Activated CD4-positive, alpha-beta T cell treated with anti-CD3 and anti-CD28 coated beads, Interleukin-2, amount 10 ng/mL, durations not matched to agents 24 days and 14 days (primary cell): ENCODE data around the gene GOPC. TPM values are rescaled to one million over a fixed set of nuclear protein-coding genes. Genes with fewer than 3 reads are reported as not detected.
"Not testable (repeated sequence)": the region's sequence is repeated elsewhere in the genome, so short reads cannot be mapped to it uniquely, and the experiment has no call there.

ENCODE experiments used
- DNase-seq: peaks from one replicate; pipeline ENCODE4 v3.0.0; 2022
- H3K27ac Mint-ChIP-seq: one replicate; pipeline ENCODE4 v1.8.0; 2022; ENCODE audit warnings: mild to moderate bottlenecking, mixed read lengths
- H3K27me3 Mint-ChIP-seq: one replicate; pipeline ENCODE4 v1.8.0; 2022; ENCODE audit warnings: mixed read lengths
- H3K36me3 Mint-ChIP-seq: one replicate; pipeline ENCODE4 v1.8.0; 2022; ENCODE audit warnings: low read depth, mild to moderate bottlenecking, mixed read lengths
- H3K4me1 Mint-ChIP-seq: one replicate; pipeline ENCODE4 v1.8.0; 2021; ENCODE audit warnings: mixed read lengths
- H3K4me3 Mint-ChIP-seq: one replicate; pipeline ENCODE4 v1.8.0; 2022; ENCODE audit warnings: mild to moderate bottlenecking, moderate library complexity, mixed read lengths
- H3K9me3 Mint-ChIP-seq: one replicate; pipeline ENCODE4 v1.8.0; 2021; ENCODE audit warnings: mixed read lengths
- intact Hi-C: fragments of 100-400 bp; cut with micrococcal nuclease; formaldehyde crosslinking; loops from one replicate; pipeline ENCODE4 v1.15.1; 2023
- total RNA-seq: library from RNA; stranded (reverse); gene quantifications from 2 replicates; pipeline ENCODE4 v1.2.3, GENCODE V29; 2022

Gene GOPC
- total RNA-seq, 1 donor from 2014 or later = 22.2 TPM

GRCh38 chr6:117533775-117534174, 68.5 kb downstream of the GOPC start:
- DNase-seq = no peak
- Mint-ChIP-seq H3K27ac (no peak overlapping the region), H3K4me1 (peaks cover 4% of the 10 kb centered on the region), H3K4me3 (no peak overlapping the region), H3K36me3 (peaks cover 1% of the 10 kb centered on the region), H3K9me3 (no peaks in the 10 kb centered on the region), H3K27me3 (peaks cover 7% of the 10 kb centered on the region)
- intact Hi-C loops = no loop called here

GRCh38 chr6:117531809-117532725, 70.2 kb downstream of the GOPC start:
- H3K4me1 Mint-ChIP-seq = no peaks in the 10 kb centered on the region
- H3K36me3 Mint-ChIP-seq = peaks cover 1% of the 10 kb centered on the region
- no peak overlapping the region for H3K27ac Mint-ChIP-seq
- no peaks in the 10 kb centered on the region for H3K27me3 Mint-ChIP-seq
- no peaks in the 10 kb centered on the region for H3K9me3 Mint-ChIP-seq
- intact Hi-C loops = no loop called here
- no peak for DNase-seq
- H3K4me3 Mint-ChIP-seq = no peak overlapping the region

- Mint-ChIP-seq H3K4me3 (no peak overlapping the region), H3K4me1 (no peaks in the 10 kb centered on the region), H3K27ac (no peak overlapping the region), H3K36me3 (no peaks in the 10 kb centered on the region), H3K27me3 (peaks cover 3% of the 10 kb centered on the region), H3K9me3 (no peaks in the 10 kb centered on the region)
- no peak for DNase-seq
- intact Hi-C loops = no loop called here
Measured at GRCh38 chr6:117531346-117531745, 71.0 kb downstream of the GOPC start.

- no peak for DNase-seq
- intact Hi-C loops = no loop called here
- Mint-ChIP-seq H3K4me1 (no peaks in the 10 kb centered on the region), H3K36me3 (no peaks in the 10 kb centered on the region), H3K9me3 (no peaks in the 10 kb centered on the region), H3K4me3 (no peak overlapping the region), H3K27me3 (peaks cover 3% of the 10 kb centered on the region), H3K27ac (no peak overlapping the region)
Measured at GRCh38 chr6:117530467-117531242, 71.7 kb downstream of the GOPC start.

GRCh38 chr6:117525607-117526006, 76.7 kb downstream of the GOPC start:
- intact Hi-C loops = no loop called here
- Mint-ChIP-seq H3K27me3 (peaks cover 3% of the 10 kb centered on the region), H3K36me3 (no peaks in the 10 kb centered on the region)

GRCh38 chr6:117521791-117522502, 80.4 kb downstream of the GOPC start:
- Mint-ChIP-seq H3K4me1 (no peaks in the 10 kb centered on the region), H3K36me3 (no peaks in the 10 kb centered on the region), H3K27me3 (peaks cover 12% of the 10 kb centered on the region), H3K4me3 (no peak overlapping the region), H3K27ac (no peak overlapping the region), H3K9me3 (no peaks in the 10 kb centered on the region)
- no peak for DNase-seq
- intact Hi-C loops = no loop called here

More at GRCh38 chr6:117525607-117526006, 76.7 kb downstream of the GOPC start:
- H3K27ac Mint-ChIP-seq = no peak overlapping the region
- DNase-seq = no peak
- no peak overlapping the region for H3K4me3 Mint-ChIP-seq
- H3K9me3 Mint-ChIP-seq = no peaks in the 10 kb centered on the region
- H3K4me1 Mint-ChIP-seq = no peaks in the 10 kb centered on the region

- Mint-ChIP-seq H3K27me3 (peaks cover 9% of the 10 kb centered on the region), H3K9me3 (no peaks in the 10 kb centered on the region), H3K36me3 (no peaks in the 10 kb centered on the region), H3K4me3 (no peak overlapping the region), H3K27ac (no peak overlapping the region), H3K4me1 (no peaks in the 10 kb centered on the region)
- intact Hi-C loops = no loop called here
- DNase-seq = no peak
Measured at GRCh38 chr6:117520603-117521395, 81.5 kb downstream of the GOPC start.

- Mint-ChIP-seq H3K9me3 (no peaks in the 10 kb centered on the region), H3K27me3 (peaks cover 9% of the 10 kb centered on the region), H3K4me3 (no peak overlapping the region), H3K36me3 (no peaks in the 10 kb centered on the region), H3K4me1 (no peaks in the 10 kb centered on the region), H3K27ac (no peak overlapping the region)
- intact Hi-C loops = no loop called here
- no peak for DNase-seq
Measured at GRCh38 chr6:117518870-117519269, 83.4 kb downstream of the GOPC start.

- H3K36me3 Mint-ChIP-seq, H3K4me3 Mint-ChIP-seq, H3K27me3 Mint-ChIP-seq, intact Hi-C loops, H3K9me3 Mint-ChIP-seq, H3K27ac Mint-ChIP-seq, DNase-seq, H3K4me1 Mint-ChIP-seq: not testable (repeated sequence)
Measured at GRCh38 chr6:117517995-117518394, 84.3 kb downstream of the GOPC start.

- Mint-ChIP-seq H3K4me1 (no peaks in the 10 kb centered on the region), H3K36me3 (no peaks in the 10 kb centered on the region), H3K27ac (no peak overlapping the region), H3K27me3 (peaks cover 9% of the 10 kb centered on the region), H3K4me3 (no peak overlapping the region), H3K9me3 (no peaks in the 10 kb centered on the region)
- intact Hi-C loops = no loop called here
- DNase-seq = no peak
Measured at GRCh38 chr6:117515326-117515725, 87.0 kb downstream of the GOPC start.

- Mint-ChIP-seq H3K36me3 (no peaks in the 10 kb centered on the region), H3K4me1 (no peaks in the 10 kb centered on the region), H3K4me3 (no peak overlapping the region), H3K9me3 (no peaks in the 10 kb centered on the region), H3K27ac (no peak overlapping the region), H3K27me3 (peaks cover 8% of the 10 kb centered on the region)
- no peak for DNase-seq
- intact Hi-C loops = no loop called here
Measured at GRCh38 chr6:117514655-117515054, 87.7 kb downstream of the GOPC start.

- Mint-ChIP-seq H3K36me3 (no peaks in the 10 kb centered on the region), H3K4me1 (no peaks in the 10 kb centered on the region), H3K27me3 (peaks cover 5% of the 10 kb centered on the region), H3K9me3 (no peaks in the 10 kb centered on the region), H3K27ac (no peak overlapping the region), H3K4me3 (no peak overlapping the region)
- intact Hi-C loops = no loop called here
- DNase-seq = no peak
Measured at GRCh38 chr6:117513778-117514365, 88.4 kb downstream of the GOPC start.

- H3K4me1 Mint-ChIP-seq = no peaks in the 10 kb centered on the region
- peaks cover 2% of the 10 kb centered on the region for H3K27me3 Mint-ChIP-seq
- intact Hi-C loops = no loop called here
- no peak for DNase-seq
- no peaks in the 10 kb centered on the region for H3K9me3 Mint-ChIP-seq
- H3K27ac Mint-ChIP-seq = no peak overlapping the region
- no peak overlapping the region for H3K4me3 Mint-ChIP-seq
- H3K36me3 Mint-ChIP-seq = no peaks in the 10 kb centered on the region
Measured at GRCh38 chr6:117512987-117513573, 89.2 kb downstream of the GOPC start.
